Stimulated activated CD4-positive, alpha-beta T cell treated with anti-CD3 and anti-CD28 coated beads, Interleukin-4, amount 100 ng/mL, for 24 hours (primary cell): Measurements from ENCODE around the gene POLR2J2.
A peak's percentile ranks its signal among the peaks of the same experiment; 100 is the strongest.
"Not testable (repeated sequence)": the region's sequence is repeated elsewhere in the genome, so short reads cannot be mapped to it uniquely, and the experiment has no call there.

Experiments used
- DNase-seq: peaks from one replicate; pipeline ENCODE4 v3.0.0-alpha.2; 2020

POLR2J2 gene

DNA sequence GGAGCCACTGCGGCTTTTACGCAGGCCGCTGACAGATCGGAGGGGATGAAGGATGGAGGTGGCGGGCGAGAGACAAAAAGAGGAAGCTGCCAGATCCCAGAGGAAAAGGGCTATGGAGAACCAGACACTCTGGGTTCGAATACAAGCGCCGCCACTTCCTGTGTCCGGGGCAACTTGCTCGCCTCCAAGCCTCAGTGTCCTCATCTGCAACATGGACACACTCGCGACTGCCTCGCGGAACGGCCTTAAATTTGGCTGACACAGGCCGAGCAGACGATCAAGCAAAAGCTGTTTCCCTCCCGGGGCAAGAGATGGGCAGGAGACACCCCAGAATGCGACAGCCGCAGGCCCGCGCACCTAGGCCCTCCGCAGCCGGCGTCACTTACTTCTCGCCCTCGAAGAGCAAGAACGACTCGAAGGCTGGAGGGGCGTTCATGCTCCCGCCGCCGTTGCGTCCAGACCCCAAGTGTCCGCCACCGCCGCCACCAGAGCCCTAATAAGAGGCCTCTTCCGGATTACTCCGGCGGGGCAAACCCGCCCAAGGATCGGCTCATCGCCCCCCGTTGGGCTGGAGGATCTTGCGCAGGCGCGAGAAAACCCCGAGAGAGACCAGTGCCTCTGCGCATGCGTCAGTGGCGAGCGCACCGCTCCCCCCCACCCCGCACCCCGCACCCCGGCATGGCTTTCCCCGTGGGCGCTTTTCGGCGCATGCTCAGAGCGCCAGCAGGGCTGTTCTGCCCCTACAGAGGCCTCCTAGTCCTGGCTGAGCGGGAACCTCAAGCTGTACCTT lies at the start of gene POLR2J2:
Gene POLR2J2 (minus strand): TSS at position 498 of the 790 bp plus-strand sequence. CDS start 62 bp downstream, at position 436.
- DNase-seq, result not testable (repeated sequence)

DNA sequence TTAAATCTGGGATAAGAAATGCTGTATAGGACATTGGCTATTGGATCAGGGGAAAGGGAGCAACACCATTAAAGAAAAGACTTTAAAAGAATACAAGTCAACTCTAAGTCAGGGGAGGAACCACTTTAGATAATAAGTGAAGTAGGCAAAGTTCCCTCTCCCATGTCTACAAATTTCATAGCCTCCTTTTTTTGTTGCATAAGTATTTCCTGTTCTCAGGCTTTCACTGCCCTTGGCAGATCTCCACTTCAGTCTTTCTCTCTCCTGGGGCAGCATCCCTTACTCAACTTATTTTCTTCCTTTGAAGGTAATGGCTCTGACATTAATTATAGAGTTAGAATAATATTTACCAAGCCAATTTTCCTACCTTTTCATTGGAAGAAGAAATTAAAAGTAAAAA lies 47.0 kb upstream of the POLR2J2 start:
- not testable (repeated sequence) for DNase-seq

DNA sequence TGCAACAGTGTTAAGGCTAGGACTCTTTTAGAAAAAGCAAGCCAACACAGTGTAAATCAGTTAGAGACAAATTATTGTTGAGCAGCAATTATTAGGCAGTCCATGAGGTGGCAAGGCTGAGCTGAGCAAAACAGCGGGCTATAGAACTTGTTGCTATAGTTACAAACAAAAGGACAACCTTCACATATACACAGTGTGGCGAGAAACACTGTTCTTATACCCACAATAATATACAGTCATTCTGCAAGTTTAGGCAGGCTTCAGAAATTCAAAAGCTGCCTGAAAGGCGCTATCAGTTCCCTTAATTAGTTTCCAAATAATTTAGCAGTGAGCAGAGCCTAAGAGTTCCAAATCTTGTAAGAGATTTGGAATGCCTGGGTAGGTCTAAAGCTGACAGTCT lies 44.3 kb upstream of the POLR2J2 start:
- not testable (repeated sequence) for DNase-seq

DNA sequence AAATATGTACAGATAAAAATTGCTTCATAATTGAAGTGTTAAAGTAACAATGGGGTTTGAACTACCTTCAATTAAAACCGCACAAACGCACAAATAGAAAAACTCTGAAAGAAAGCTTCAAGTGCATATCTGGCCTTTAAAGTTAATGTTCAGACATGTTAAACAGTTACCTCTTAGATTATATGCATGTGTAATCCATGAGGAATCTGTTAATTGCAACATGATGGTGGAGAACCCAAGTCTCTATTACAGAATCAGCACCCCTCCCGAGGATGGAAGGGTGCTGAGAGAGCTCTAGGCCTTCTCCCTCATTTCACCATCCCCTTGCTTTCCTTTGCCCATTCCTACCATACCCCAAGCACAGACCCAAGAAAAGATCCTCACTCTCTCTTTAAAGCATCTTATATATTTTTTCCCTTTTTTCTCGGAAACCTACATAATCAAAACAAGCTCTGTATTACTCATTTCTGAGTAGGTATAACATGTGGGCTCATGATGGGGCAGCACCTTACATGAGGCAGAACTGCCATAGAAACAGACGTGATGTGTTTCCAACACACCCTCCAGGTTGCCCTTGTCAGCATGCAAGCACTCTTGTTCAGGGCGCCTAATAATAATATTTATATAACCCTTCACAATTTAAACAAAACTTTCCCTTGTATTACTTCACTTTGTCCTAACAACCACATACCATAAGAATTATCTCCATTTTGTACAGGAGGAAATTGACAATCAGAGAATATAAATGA lies 43.5 kb upstream of the POLR2J2 start:
- DNase-seq, result peak; percentile 14

DNA sequence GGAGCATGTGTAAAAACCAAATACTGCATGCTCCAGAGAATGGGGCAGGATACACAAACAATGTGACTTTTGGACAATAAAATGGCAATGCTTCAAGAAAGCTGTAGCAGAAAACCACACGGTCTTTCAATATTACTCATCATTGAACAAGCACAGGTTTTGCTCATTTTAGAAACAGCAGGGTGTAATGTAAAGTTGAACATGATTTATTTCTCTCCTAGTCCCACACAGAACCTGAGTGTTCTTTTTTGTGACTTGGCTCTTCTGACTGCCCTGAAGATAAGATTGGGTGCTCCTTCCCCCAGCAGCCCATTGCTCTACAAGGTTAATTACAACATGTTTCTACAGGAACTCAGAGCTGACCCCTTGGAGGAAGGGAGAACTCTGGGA lies 42.2 kb upstream of the POLR2J2 start:
- DNase-seq, result not testable (repeated sequence)

- peak; percentile 5 for DNase-seq
These were observed 41.7 kb upstream of the POLR2J2 start for GRCh38 chr7:102713011-102713690.

GRCh38 chr7:102698962-102699750 lies 27.7 kb upstream of the POLR2J2 start:
- not testable (repeated sequence) for DNase-seq

DNA sequence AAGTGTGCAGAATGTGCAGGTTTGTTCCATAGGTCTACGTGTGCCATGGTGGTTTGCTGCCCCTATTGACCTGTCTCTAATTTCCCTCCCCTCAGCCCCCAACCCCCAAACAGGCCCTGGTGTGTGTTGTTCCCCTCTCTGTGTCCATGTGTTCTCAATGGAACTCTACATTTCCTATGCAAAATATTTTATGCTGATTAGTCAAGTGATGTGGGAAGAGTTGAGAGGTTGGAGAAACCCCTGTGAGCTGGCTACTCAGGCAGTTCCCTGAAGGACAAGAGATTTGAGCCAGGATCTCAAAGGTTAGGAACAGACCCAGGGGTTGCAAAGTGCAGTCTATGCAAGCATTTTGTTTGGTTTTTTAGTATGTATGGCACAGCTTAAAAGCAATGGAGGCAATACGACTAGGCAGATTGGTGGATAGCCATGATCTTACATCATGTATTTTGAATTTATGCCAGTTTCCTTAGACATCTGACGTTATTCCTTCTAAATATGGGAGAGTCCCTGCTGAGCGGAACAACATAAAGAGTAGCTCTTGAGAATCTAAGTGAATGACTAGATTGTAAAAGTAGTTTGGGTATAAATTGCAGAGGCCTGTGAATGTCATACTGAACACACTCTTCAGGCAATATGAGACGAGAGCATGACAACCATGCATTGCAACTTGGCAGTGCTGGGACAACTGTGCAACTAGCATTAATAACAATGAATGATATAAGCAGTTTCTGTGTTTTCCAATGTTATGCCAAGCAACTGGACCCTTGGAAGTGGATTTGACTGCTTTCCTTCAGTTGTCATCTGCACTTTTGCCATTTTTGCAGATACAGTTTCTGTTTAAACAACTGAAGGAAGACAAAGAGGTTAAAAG lies 26.4 kb upstream of the POLR2J2 start:
- not testable (repeated sequence) for DNase-seq

- not testable (repeated sequence) for DNase-seq
These were observed 24.5 kb upstream of the POLR2J2 start for GRCh38 chr7:102696009-102696408.

GRCh38 chr7:102695033-102695552 lies 23.6 kb upstream of the POLR2J2 start:
- not testable (repeated sequence) for DNase-seq

DNA sequence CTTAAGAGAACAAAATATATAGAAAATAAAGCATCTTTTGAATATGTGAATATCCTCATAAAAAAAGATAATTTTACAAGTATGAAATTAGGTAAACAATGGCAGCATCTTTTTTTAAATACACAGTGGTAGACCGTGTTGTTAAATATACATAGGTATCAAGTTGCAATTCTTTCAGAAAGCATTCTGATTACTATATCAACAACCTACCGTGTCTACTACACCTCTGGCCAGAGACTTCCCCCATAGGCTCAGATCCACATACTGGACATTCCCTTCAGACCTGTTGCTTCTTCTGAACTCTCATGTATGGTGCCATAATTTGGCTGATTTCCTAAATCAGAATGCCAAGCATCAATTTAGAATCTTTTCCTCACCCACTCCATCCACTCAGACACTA lies 22.5 kb upstream of the POLR2J2 start:
- not testable (repeated sequence) for DNase-seq

DNA sequence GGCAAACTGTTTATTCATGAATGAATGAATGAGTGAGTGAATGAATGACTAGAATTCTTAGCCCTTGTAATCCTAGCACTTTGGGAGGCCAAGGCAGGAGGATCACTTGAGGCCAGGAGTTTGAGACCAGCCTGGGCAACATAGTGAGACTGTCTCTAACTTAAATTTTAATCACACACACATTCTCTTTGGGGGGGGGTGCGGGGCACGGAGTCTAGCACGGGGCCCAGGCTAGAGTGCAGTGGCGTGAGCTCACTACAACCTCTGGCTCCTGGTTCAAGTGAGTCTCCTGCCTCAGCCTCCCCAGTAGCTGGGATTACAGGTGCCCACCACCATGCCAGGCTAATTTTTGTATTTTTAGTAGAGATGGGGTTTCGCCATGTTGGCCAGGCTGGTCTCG lies 19.1 kb upstream of the POLR2J2 start:
- not testable (repeated sequence) for DNase-seq

DNA sequence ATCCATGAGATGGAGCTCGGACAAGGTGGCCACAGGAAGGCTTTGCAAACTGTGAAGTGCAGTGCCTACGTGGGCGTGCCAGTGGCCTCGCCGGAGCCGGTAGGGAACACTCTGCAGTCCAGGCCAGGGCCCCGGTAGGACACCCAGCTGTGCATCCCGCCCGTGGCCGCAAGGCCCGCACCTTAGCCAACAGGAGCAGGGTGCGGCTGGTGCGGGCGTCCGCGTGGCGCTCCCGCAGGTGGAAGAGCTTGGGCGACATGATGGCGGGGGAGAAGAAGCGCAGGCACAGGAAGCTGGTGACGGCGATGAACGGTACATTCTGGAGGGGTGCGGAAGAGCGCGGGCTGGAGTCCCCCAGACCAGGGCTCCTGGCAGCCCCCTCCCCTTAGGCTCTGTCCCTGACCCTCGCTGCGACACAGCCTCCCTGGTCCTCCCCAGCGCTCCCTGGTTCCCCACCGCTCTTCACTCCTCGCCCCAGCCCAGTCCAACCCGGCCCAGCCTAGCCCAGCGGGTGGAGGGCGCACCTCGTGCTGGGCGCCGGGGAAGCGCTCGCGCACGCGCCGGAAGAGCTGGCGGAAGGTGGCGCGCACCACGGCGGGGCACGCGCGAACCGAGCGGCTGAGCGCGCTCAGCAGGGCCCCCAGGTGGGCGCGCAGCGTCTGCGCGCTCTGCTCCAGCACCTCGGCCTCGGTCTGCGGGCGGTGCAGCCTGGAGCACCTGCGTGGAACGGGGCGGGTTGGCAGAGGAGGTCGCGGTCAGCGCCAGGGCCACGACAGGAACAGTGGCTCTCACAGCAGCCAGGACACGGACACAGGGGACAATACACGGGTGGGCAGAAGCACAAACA lies 18.2 kb upstream of the POLR2J2 start:
- DNase-seq, result not testable (repeated sequence)

DNA sequence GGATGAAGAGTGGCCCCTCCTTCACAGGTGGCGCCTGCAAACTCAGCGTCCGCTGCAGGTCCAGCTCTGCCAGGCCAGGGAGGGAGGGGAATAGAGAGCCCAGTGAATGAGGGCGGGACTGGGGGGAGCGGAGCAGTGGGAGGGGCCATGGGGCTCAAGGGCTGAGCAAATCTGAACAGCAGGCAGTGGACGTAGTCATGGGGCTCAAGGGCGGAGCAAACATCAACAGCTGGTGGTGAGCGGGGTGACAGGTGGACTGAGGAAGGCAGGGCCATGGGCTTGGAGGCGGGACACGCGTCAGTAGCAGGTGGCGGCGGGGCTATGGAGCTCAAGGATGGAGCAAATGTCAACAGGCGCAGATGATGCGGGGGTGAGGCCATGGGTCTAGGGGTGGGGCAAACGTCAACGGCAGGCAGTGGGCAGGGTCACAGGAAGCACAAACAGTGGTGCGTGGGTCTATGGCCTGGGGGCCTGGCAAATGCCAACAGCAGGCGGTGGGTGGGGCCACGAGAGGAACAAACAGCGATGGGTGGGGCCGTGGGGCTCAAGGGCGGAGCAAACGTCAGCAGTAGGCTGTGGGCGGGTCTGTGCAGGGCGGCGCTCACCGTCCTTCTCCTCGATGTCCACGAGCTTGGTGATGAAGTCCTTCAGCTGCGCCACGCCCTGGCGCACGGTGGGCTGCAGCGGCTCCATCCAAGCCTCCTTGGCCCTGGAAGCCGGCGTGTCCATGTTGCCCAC lies 17.0 kb upstream of the POLR2J2 start:
- DNase-seq, result not testable (repeated sequence)

- DNase-seq, result not testable (repeated sequence)
These were observed 11.1 kb upstream of the POLR2J2 start for GRCh38 chr7:102682560-102682959.

DNA sequence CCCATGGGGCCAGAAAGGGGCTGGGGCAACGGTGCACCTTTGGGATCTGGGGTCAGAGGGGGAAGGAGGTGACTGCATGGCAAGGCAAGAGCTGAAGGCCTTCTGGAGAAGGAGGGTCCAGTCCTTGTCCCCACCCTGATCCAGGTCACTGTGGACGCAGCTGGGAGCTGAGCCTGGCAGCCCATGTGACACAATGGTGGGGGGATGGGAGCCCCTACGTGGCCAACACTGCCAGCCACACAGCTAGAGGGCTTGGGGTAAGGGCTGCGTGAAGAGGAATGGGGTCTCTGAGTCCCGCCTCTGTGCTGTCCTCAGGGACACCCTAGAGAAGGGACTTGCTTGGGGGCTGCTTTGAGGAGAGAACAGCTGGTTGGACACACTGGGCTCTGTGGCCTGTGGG lies 9.3 kb upstream of the POLR2J2 start:
- DNase-seq, result not testable (repeated sequence)

GRCh38 chr7:102675545-102675944 lies 4.1 kb upstream of the POLR2J2 start:
- DNase-seq, result not testable (repeated sequence)

GRCh38 chr7:102673447-102674067 lies 2.1 kb upstream of the POLR2J2 start:
- DNase-seq, result not testable (repeated sequence)

DNA sequence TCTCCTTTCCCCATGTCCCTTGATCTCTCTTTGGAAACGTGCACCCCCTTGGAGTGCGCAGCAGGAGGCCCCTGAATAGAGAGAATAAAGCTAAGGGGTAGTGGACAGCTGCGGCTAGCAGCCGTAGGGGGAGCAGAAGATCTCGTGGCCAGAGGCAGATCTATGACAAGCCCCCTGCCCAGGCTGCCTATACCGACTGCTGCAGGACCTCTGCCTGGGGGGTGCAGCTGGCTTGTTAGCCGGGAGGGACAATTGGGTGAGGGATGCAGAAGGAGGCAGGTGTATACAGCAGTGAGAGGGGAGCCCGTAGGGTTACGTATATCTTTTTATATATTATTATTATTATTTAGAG lies 469 bp upstream of the POLR2J2 start:
- not testable (repeated sequence) for DNase-seq
